Measurements from ENCODE around the gene RGL4.

RGL4 gene

DNA sequence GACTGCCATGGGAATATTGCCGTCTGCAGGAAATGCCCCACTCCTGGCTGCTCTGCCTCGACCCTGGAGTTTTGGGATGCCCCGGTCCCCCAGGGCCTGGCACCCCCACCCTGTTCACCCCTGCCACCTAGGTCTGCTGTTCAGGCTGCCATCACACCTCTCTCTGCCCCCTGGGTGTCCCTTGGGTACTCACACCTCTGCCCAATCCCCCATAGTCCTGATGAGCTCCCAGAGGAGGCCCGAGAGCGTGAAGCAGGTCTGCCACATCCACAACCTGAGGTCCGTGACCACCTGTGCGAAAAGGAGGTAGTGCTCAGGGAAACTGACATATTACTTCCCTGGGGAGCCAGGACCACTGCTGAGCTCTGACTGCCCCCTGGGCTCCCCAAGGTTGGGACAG lies 38.5 kb upstream of the RGL4 start:
- WGBS (ENCODE audit: extremely low coverage, insufficient coverage, insufficient read length) = no CpG with 5 or more reads among the region's 7 CpGs
- H3K9me3 ChIP-seq (ENCODE audit: insufficient read depth, low read depth, low read length) = peaks cover 3% of the 10 kb centered on the region
- no peak overlapping the region for H3K23ac ChIP-seq (ENCODE audit: low read length)
- H3K4ac ChIP-seq (ENCODE audit: low read depth, low read length) = no peak overlapping the region
- H3K14ac ChIP-seq (ENCODE audit: low read length) = no peak overlapping the region
- no peak overlapping the region for H4K8ac ChIP-seq (ENCODE audit: low read depth, low read length)
- H2AFZ ChIP-seq (ENCODE audit: insufficient read depth, low read length, poor library complexity) = no peak overlapping the region
- no peak overlapping the region for H4K12ac ChIP-seq (ENCODE audit: low read depth, low read length)
- DNase-seq = no peak
- no peak overlapping the region for H3K27ac ChIP-seq (ENCODE audit: low read depth, low read length)
- H3K79me2 ChIP-seq (ENCODE audit: control insufficient read depth, insufficient read depth, low read length, poor library complexity) = no peaks in the 10 kb centered on the region
- H2BK5ac ChIP-seq (ENCODE audit: low read depth, low read length, poor library complexity) = no peak overlapping the region
- H2BK120ac ChIP-seq (ENCODE audit: insufficient read depth, low read length, poor library complexity) = no peak overlapping the region
- no peak overlapping the region for H3K4me2 ChIP-seq (ENCODE audit: low read length)
- no peak overlapping the region for H2AK5ac ChIP-seq (ENCODE audit: low read length)
- no peaks in the 10 kb centered on the region for H3K4me1 ChIP-seq (ENCODE audit: control insufficient read depth in 1 of 2, insufficient read depth in 2 of 2, low read length in 2 of 2)
- H2BK12ac ChIP-seq (ENCODE audit: low read length) = no peak overlapping the region
- no peaks in the 10 kb centered on the region for H3K79me1 ChIP-seq (ENCODE audit: low read length)
- no peak overlapping the region for H3K18ac ChIP-seq (ENCODE audit: low read length)
- H3K9ac ChIP-seq (ENCODE audit: low read length) = no peak overlapping the region
- no peak overlapping the region for H4K91ac ChIP-seq (ENCODE audit: low read depth, low read length)
- H3K27me3 ChIP-seq (ENCODE audit: insufficient read depth, low read length) = no peaks in the 10 kb centered on the region
- H3K36me3 ChIP-seq (ENCODE audit: control insufficient read depth in 1 of 2, insufficient read depth in 2 of 2, low read length in 2 of 2) = peaks cover 3 to 7% of the 10 kb centered on the region in 2 experiments
- no peak overlapping the region for H3K4me3 ChIP-seq (ENCODE audit: low read depth, low read length)

DNA sequence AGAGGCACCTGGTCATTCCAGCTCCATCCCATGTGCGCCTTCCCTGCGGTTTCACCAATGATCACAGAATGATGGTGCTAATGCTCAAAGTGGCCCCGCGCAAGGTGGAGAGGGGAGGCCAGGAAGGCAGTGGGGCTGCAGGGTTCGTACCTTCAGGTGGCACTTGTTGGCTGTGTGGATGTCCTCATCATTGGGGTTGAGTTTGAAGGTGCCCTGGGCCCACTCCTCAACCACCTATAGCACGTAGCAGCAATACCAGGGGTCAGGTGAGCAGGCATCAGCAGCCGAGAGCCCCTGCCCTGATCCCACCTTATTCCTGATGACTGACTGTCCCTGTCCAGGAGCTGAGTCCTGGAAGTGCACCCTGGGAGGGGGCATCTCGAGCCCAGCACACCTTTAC lies 38.1 kb upstream of the RGL4 start:
- H2BK5ac ChIP-seq (ENCODE audit: low read depth, low read length, poor library complexity) = no peak overlapping the region
- no peak overlapping the region for H4K12ac ChIP-seq (ENCODE audit: low read depth, low read length)
- no peak overlapping the region for H3K27ac ChIP-seq (ENCODE audit: low read depth, low read length)
- no peaks in the 10 kb centered on the region for H3K4me1 ChIP-seq (ENCODE audit: control insufficient read depth in 1 of 2, insufficient read depth in 2 of 2, low read length in 2 of 2)
- H2BK120ac ChIP-seq (ENCODE audit: insufficient read depth, low read length, poor library complexity) = no peak overlapping the region
- no peak overlapping the region for H2BK12ac ChIP-seq (ENCODE audit: low read length)
- WGBS (ENCODE audit: extremely low coverage, insufficient coverage, insufficient read length) = no CpG with 5 or more reads among the region's 8 CpGs
- H3K14ac ChIP-seq (ENCODE audit: low read length) = no peak overlapping the region
- H3K9ac ChIP-seq (ENCODE audit: low read length) = no peak overlapping the region
- peak overlapping the region; percentile 30 for H3K4me3 ChIP-seq (ENCODE audit: low read depth, low read length)
- H3K23ac ChIP-seq (ENCODE audit: low read length) = no peak overlapping the region
- H3K27me3 ChIP-seq (ENCODE audit: insufficient read depth, low read length) = no peaks in the 10 kb centered on the region
- no peak overlapping the region for H3K18ac ChIP-seq (ENCODE audit: low read length)
- H3K36me3 ChIP-seq (ENCODE audit: control insufficient read depth in 1 of 2, insufficient read depth in 2 of 2, low read length in 2 of 2) = peaks cover 3 to 7% of the 10 kb centered on the region in 2 experiments
- H3K4ac ChIP-seq (ENCODE audit: low read depth, low read length) = no peak overlapping the region
- H4K8ac ChIP-seq (ENCODE audit: low read depth, low read length) = no peak overlapping the region
- no peaks in the 10 kb centered on the region for H3K79me1 ChIP-seq (ENCODE audit: low read length)
- no peak overlapping the region for H3K4me2 ChIP-seq (ENCODE audit: low read length)
- no peak overlapping the region for H2AK5ac ChIP-seq (ENCODE audit: low read length)
- H2AFZ ChIP-seq (ENCODE audit: insufficient read depth, low read length, poor library complexity) = no peak overlapping the region
- H4K91ac ChIP-seq (ENCODE audit: low read depth, low read length) = no peak overlapping the region
- H3K9me3 ChIP-seq (ENCODE audit: insufficient read depth, low read depth, low read length) = peaks cover 3% of the 10 kb centered on the region
- H3K79me2 ChIP-seq (ENCODE audit: control insufficient read depth, insufficient read depth, low read length, poor library complexity) = no peaks in the 10 kb centered on the region
- no peak for DNase-seq

DNA sequence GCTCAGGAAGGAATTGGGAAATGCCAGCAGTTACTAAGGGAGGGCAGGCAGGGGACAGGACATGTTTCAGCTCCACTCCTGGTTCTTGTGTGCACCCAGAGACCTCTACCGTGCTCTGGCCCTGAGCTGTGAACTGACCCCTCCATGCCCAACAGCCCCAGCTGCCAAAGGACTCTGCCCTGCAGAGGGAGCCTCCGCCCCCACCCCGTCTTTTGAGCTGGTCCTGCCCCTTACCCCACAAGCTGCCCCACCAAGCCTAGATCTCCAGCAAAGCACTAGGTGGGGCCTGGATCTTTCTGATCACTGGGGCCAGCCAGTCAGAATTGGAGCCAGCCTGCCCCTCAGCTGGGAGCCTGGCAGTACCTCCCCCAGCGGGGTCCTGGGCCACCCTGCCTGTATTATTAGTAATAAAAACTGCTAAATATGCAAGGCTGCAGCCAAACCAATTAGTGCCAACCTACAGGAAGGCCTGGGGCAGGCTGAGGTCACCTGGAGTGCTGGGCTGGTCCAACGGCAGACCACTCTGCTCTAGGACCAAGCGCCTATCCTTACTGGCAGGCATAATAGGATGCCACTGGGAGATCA lies 34.8 kb upstream of the RGL4 start:
- WGBS (ENCODE audit: extremely low coverage, insufficient coverage, insufficient read length) = no CpG with 5 or more reads among the region's 6 CpGs
- Histone ChIP-seq H2BK12ac (ENCODE audit: low read length) (no peak overlapping the region), H4K8ac (ENCODE audit: low read depth, low read length) (no peak overlapping the region), H3K27me3 (ENCODE audit: insufficient read depth, low read length) (no peaks in the 10 kb centered on the region), H3K79me2 (ENCODE audit: control insufficient read depth, insufficient read depth, low read length, poor library complexity) (no peaks in the 10 kb centered on the region), H3K4me2 (ENCODE audit: low read length) (no peak overlapping the region), H3K4me1 (ENCODE audit: control insufficient read depth in 1 of 2, insufficient read depth in 2 of 2, low read length in 2 of 2) (no peaks in the 10 kb centered on the region), H2BK5ac (ENCODE audit: low read depth, low read length, poor library complexity) (no peak overlapping the region), H3K4me3 (ENCODE audit: low read depth, low read length) (no peak overlapping the region), H3K4ac (ENCODE audit: low read depth, low read length) (no peak overlapping the region), H3K18ac (ENCODE audit: low read length) (no peak overlapping the region), H3K9me3 (ENCODE audit: insufficient read depth, low read depth, low read length) (no peaks in the 10 kb centered on the region), H3K14ac (ENCODE audit: low read length) (no peak overlapping the region), H3K79me1 (ENCODE audit: low read length) (no peaks in the 10 kb centered on the region), H2AK5ac (ENCODE audit: low read length) (no peak overlapping the region), H3K36me3 (ENCODE audit: control insufficient read depth in 1 of 2, insufficient read depth in 2 of 2, low read length in 2 of 2) (peaks cover 6 to 10% of the 10 kb centered on the region in 2 experiments), H4K12ac (ENCODE audit: low read depth, low read length) (no peak overlapping the region), H3K23ac (ENCODE audit: low read length) (no peak overlapping the region), H2AFZ (ENCODE audit: insufficient read depth, low read length, poor library complexity) (no peak overlapping the region), H4K91ac (ENCODE audit: low read depth, low read length) (no peak overlapping the region), H3K27ac (ENCODE audit: low read depth, low read length) (no peak overlapping the region), H2BK120ac (ENCODE audit: insufficient read depth, low read length, poor library complexity) (no peak overlapping the region), H3K9ac (ENCODE audit: low read length) (no peak overlapping the region)
- DNase-seq = no peak

DNA sequence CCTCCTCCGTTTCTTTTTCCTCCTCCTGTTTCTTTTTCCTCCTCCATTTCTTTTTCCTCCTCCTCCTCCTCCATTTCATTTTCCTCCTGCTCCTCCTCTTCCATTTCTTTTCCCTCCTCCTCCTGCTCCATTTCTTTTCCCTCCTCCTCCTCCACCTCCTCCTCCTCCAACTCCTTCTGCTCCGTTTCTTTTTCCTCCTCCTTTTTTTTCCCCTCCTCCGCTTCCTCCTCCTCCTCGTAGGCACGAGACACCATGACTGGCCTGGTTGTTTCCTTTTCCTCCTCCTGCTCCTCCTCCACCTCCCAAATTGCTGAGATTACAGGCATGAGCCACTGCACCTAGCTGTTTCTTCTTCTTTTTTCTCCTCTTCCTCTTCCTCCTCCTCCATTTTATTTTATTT lies 33.1 kb upstream of the RGL4 start:
- DNase-seq = peak in 1 of 2 donors; percentile 7
- H3K27ac ChIP-seq (ENCODE audit: low read depth, low read length) = no peak overlapping the region
- no peak overlapping the region for H2AFZ ChIP-seq (ENCODE audit: insufficient read depth, low read length, poor library complexity)
- H3K4me3 ChIP-seq (ENCODE audit: low read depth, low read length) = no peak overlapping the region
- H3K18ac ChIP-seq (ENCODE audit: low read length) = no peak overlapping the region
- H3K4ac ChIP-seq (ENCODE audit: low read depth, low read length) = no peak overlapping the region
- no peaks in the 10 kb centered on the region for H3K79me2 ChIP-seq (ENCODE audit: control insufficient read depth, insufficient read depth, low read length, poor library complexity)
- H3K79me1 ChIP-seq (ENCODE audit: low read length) = no peaks in the 10 kb centered on the region
- H3K27me3 ChIP-seq (ENCODE audit: insufficient read depth, low read length) = no peaks in the 10 kb centered on the region
- H3K4me1 ChIP-seq (ENCODE audit: control insufficient read depth in 1 of 2, insufficient read depth in 2 of 2, low read length in 2 of 2) = no peaks in the 10 kb centered on the region
- no peak overlapping the region for H4K91ac ChIP-seq (ENCODE audit: low read depth, low read length)
- H3K14ac ChIP-seq (ENCODE audit: low read length) = no peak overlapping the region
- peaks cover 4% of the 10 kb centered on the region for H3K9me3 ChIP-seq (ENCODE audit: insufficient read depth, low read depth, low read length)
- no peak overlapping the region for H3K23ac ChIP-seq (ENCODE audit: low read length)
- H2BK12ac ChIP-seq (ENCODE audit: low read length) = no peak overlapping the region
- H2AK5ac ChIP-seq (ENCODE audit: low read length) = no peak overlapping the region
- H3K4me2 ChIP-seq (ENCODE audit: low read length) = no peak overlapping the region
- H4K12ac ChIP-seq (ENCODE audit: low read depth, low read length) = no peak overlapping the region
- H2BK120ac ChIP-seq (ENCODE audit: insufficient read depth, low read length, poor library complexity) = no peak overlapping the region
- no CpG with 5 or more reads among the region's 5 CpGs for WGBS (ENCODE audit: extremely low coverage, insufficient coverage, insufficient read length)
- H3K9ac ChIP-seq (ENCODE audit: low read length) = no peak overlapping the region
- H4K8ac ChIP-seq (ENCODE audit: low read depth, low read length) = no peak overlapping the region
- no peak overlapping the region for H2BK5ac ChIP-seq (ENCODE audit: low read depth, low read length, poor library complexity)
- peaks cover 14 to 15% of the 10 kb centered on the region in 2 experiments for H3K36me3 ChIP-seq (ENCODE audit: control insufficient read depth in 1 of 2, insufficient read depth in 2 of 2, low read length in 2 of 2)

Data from trophoblast cell (in vitro differentiated cells and primary cell).